Endothelial cell of umbilical vein (primary cell): ENCODE results near the gene ZNF319. TPM values are rescaled to one million over a fixed set of nuclear protein-coding genes. Genes with fewer than 3 reads are reported as not detected.

ENCODE experiments used
- BruUV-seq: library from RNA; stranded (reverse); fragments of 400-500 nt; replicated peaks from 2 replicates; lab custom pipeline; 2021; lab: Mats Ljungman, UMichigan
- CTCF ChIA-PET: fragments of 300-600, 350-600 bp; sonication (Branson Sonifier 250); formaldehyde crosslinking; loops from one replicate; lab custom pipeline; 2021; ENCODE audit warnings: antibody characterized with exemption, inconsistent platforms; lab: Charles Lee
- POLR2A ChIA-PET: fragments of 300-600, 350-600 bp; sonication (Branson Sonifier 250); formaldehyde crosslinking; loops from one replicate; lab custom pipeline; 2021; ENCODE audit warnings: antibody characterized with exemption, inconsistent platforms; lab: Charles Lee
- DNase-seq: peaks from one replicate; pipeline ENCODE4 v3.0.0-alpha.2; 2011; ENCODE audit warnings: low read depth, low spot score
- FAIRE-seq: peaks from 2 replicates; lab custom pipeline; 2011; peaks lifted over from hg19 to GRCh38; lab: Jason Lieb, UNC
- H2AFZ ChIP-seq: 2 replicates; pipeline ENCODE4 v1.6.0; 2012; ENCODE audit warnings: low read depth, low read length, control low read depth, inconsistent platforms
- H3K27ac ChIP-seq: 2 replicates; pipeline ENCODE4 v1.5.1; 2011; ENCODE audit warnings: low read depth, mild to moderate bottlenecking, control low read depth, low read length, moderate library complexity; ENCODE audit not compliant: insufficient read depth
- H3K27me3 ChIP-seq, 2 experiments: 2 replicates each; pipeline versions ENCODE4 v1.6.0 to v1.6.1; 2011; ENCODE audit warnings: low read length in 2 of 2, mixed read lengths in 1 of 2; ENCODE audit not compliant: control insufficient read depth in 2 of 2, insufficient read depth in 2 of 2
- H3K36me3 ChIP-seq, 2 experiments: 2 replicates in 1 of 2; 3 replicates in 1 of 2; pipeline ENCODE4 v1.5.1; 2011; ENCODE audit warnings: low read length in 2 of 2, mild to moderate bottlenecking in 1 of 2, moderate library complexity in 1 of 2; ENCODE audit not compliant: control insufficient read depth in 2 of 2, insufficient read depth in 2 of 2; ENCODE audit errors: extremely low read depth in 1 of 2
- H3K4me1 ChIP-seq: 3 replicates; pipeline ENCODE4 v1.5.1; 2011; ENCODE audit warnings: mild to moderate bottlenecking, low read length; ENCODE audit not compliant: control insufficient read depth, insufficient read depth; ENCODE audit errors: extremely low read depth
- H3K4me2 ChIP-seq: 2 replicates; pipeline ENCODE4 v1.6.1; 2011; ENCODE audit warnings: low read length, control low read depth, mixed read lengths; ENCODE audit not compliant: insufficient read depth
- H3K4me3 ChIP-seq, 3 experiments: fragments of 200-600 bp in 1 of 3; sonication (generic), shearing (Covaris generic) in 1 of 3; replicated peaks in 1 of 3; 2 replicates each; pipeline ENCODE4 v1.5.1; 2011 to 2016; ENCODE audit warnings: control low read depth in 3 of 3, low read length in 3 of 3, mild to moderate bottlenecking in 2 of 3, inconsistent platforms in 1 of 3, low read depth in 1 of 3, moderate library complexity in 1 of 3; ENCODE audit not compliant: insufficient read depth in 1 of 3
- H3K79me2 ChIP-seq: 2 replicates; pipeline ENCODE4 v1.6.0; 2012; ENCODE audit warnings: low read length, inconsistent platforms; ENCODE audit not compliant: control insufficient read depth, insufficient read depth
- H3K9ac ChIP-seq: replicated peaks from 2 replicates; pipeline ENCODE3; 2011; ENCODE audit warnings: low read length, control low read depth; ENCODE audit not compliant: insufficient read depth; ENCODE audit errors: extremely low read depth
- H3K9me1 ChIP-seq: replicated peaks from 3 replicates; pipeline ENCODE4 v1.6.0; 2011; ENCODE audit warnings: mild to moderate bottlenecking, low read length; ENCODE audit not compliant: control insufficient read depth, insufficient read depth; ENCODE audit errors: extremely low read depth
- H3K9me3 ChIP-seq: replicated peaks from 2 replicates; pipeline ENCODE4 v1.5.1; 2012; ENCODE audit warnings: low read length, inconsistent platforms; ENCODE audit not compliant: control insufficient read depth, insufficient read depth
- H4K20me1 ChIP-seq: replicated peaks from 2 replicates; pipeline ENCODE3; 2011; ENCODE audit warnings: mild to moderate bottlenecking, low read length; ENCODE audit not compliant: control insufficient read depth, insufficient read depth; ENCODE audit errors: extremely low read depth
- CTCF ChIP-seq, 2 donors: IDR thresholded peaks; 1 replicate in 1 of 2; 2 replicates in 1 of 2; pipeline ENCODE4 v1.5.1; 2011; ENCODE audit warnings: low read length in 2 of 2, mild to moderate bottlenecking in 2 of 2, moderate library complexity in 2 of 2, control low read depth in 1 of 2, inconsistent platforms in 1 of 2, low read depth in 1 of 2; ENCODE audit not compliant: insufficient read depth in 1 of 2; ENCODE audit errors: extremely low read depth in 1 of 2
- EZH2 ChIP-seq: IDR thresholded peaks from 2 replicates; pipeline ENCODE4 v1.6.1; 2012; ENCODE audit warnings: borderline replicate concordance, low read depth, mild to moderate bottlenecking, moderate library complexity, low read length, inconsistent platforms; ENCODE audit not compliant: severe bottlenecking
- FOS ChIP-seq: IDR thresholded peaks from 2 replicates; pipeline ENCODE4 v1.6.1; 2011; ENCODE audit warnings: mild to moderate bottlenecking, low read length, moderate library complexity, borderline replicate concordance; ENCODE audit not compliant: insufficient read depth
- GATA2 ChIP-seq: IDR thresholded peaks from 2 replicates; pipeline ENCODE4 v1.7.0; 2011; ENCODE audit warnings: low read depth, mild to moderate bottlenecking, moderate library complexity, mixed read lengths, low read length; ENCODE audit not compliant: insufficient read length, insufficient read depth
- JUN ChIP-seq: IDR thresholded peaks from 2 replicates; pipeline ENCODE4 v1.6.1; 2011; ENCODE audit warnings: borderline replicate concordance, low read depth; ENCODE audit not compliant: insufficient read length, insufficient read depth
- MYC ChIP-seq: IDR thresholded peaks from one replicate; pipeline ENCODE4 v1.6.1; 2011; ENCODE audit warnings: mild to moderate bottlenecking, low read depth, low read length
- POLR2A ChIP-seq: IDR thresholded peaks from 2 replicates; pipeline ENCODE4 v1.6.1; 2012; ENCODE audit warnings: low read depth, mild to moderate bottlenecking, control low read depth, low read length
- POLR2AphosphoS5 ChIP-seq: IDR thresholded peaks from 2 replicates; pipeline ENCODE4 v1.6.1; 2012; ENCODE audit warnings: low read depth, mild to moderate bottlenecking, control low read depth, low read length, moderate library complexity; ENCODE audit not compliant: insufficient read depth
- dilution Hi-C: fragments of 300-500 bp; cut with MboI; formaldehyde crosslinking; loops from one replicate; pipeline ENCODE4 v1.15.0; 2019; ENCODE audit warnings: low sequenced_read_pairs; ENCODE audit not compliant: extremely low pct_ligation_motif_present
- intact Hi-C: fragments of 100-400 bp; cut with micrococcal nuclease; formaldehyde crosslinking; loops from one replicate; pipeline ENCODE4 v1.10.0; 2022
- polyA plus RNA-seq, 4 experiments: library from polyadenylated mRNA; depleted of rRNA in 3 of 4; stranded (reverse) in 3 of 4; unstranded in 1 of 4; fragments of >200 nt; gene quantifications; 2 replicates each; pipeline versions ENCODE4 v1.2.1 to v1.2.3, GENCODE V29; 2011 to 2012; ENCODE audit warnings: missing spikeins in 1 of 4
- total RNA-seq: library from RNA; stranded (reverse); gene quantifications from 2 replicates; pipeline ENCODE4 v1.2.3, GENCODE V29; 2021
- TF ChIP-seq, protein P1 (sequence below): IDR thresholded peaks from 2 replicates; pipeline ENCODE4 v1.6.1; 2011; ENCODE audit not compliant: insufficient read depth, insufficient read length

Gene ZNF319
- total and polyA plus RNA-seq, 2 donors (not counting 3 experiments of a cell fraction or from before 2014, with no cell fraction given), result 5.4 to 9.9 TPM

- no peak overlapping the region for H2AFZ ChIP-seq
- CTCF ChIA-PET, result interaction anchor here (1.8 kb wide), 1 partner anchor 14 kb away, joined by 5 read pairs; no protein-coding TSS in a partner anchor
These were observed 37.8 kb upstream of the ZNF319 start for GRCh38 chr16:58038219-58038641.

More at GRCh38 chr16:58038219-58038641, 37.8 kb upstream of the ZNF319 start:
- Histone ChIP-seq H3K9me3 (no peaks in the 10 kb centered on the region), H3K4me3 (no peak overlapping the region), H3K4me1 (no peaks in the 10 kb centered on the region), H3K27me3 (no peaks in the 10 kb centered on the region), H3K79me2 (no peaks in the 10 kb centered on the region), H3K4me2 (no peak overlapping the region), H3K9me1 (no peaks in the 10 kb centered on the region), H4K20me1 (no peaks in the 10 kb centered on the region), H3K9ac (no peak overlapping the region), H3K36me3 (no peaks in the 10 kb centered on the region), H3K27ac (no peak overlapping the region)
- POLR2A ChIA-PET, result no interaction called here
- DNase-seq (no peak), FAIRE-seq (no peak)
- TF ChIP-seq, protein P1, sequence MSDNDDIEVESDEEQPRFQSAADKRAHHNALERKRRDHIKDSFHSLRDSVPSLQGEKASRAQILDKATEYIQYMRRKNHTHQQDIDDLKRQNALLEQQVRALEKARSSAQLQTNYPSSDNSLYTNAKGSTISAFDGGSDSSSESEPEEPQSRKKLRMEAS, result no peak
- TF ChIP-seq MYC, result no peak
- no peak for TF ChIP-seq FOS
- TF ChIP-seq GATA2, result no peak
- no peak for TF ChIP-seq CTCF (IDR thresholded peaks at IDR 0.05; ENCODE audit: extremely low read depth in 1 of 2, insufficient read depth in 1 of 2, low read depth in 1 of 2, low read length in 2 of 2)
- TF ChIP-seq POLR2AphosphoS5, result no peak
- TF ChIP-seq POLR2A, result no peak
- no peak for TF ChIP-seq JUN
- TF ChIP-seq EZH2, result no peak
- intact Hi-C loops, result no loop called here
- no TSS peak for BruUV-seq
- dilution Hi-C loops, result no loop called here
